HG02588 (cell line): Measurements from ENCODE around the gene WNK3.

ENCODE experiments used
- ATAC-seq: cut with Tn5 transposase; IDR thresholded peaks from one replicate; pipeline ENCODE4 v1.9.1; 2021; ENCODE audit warnings: mild to moderate bottlenecking, moderate library complexity; ENCODE audit not compliant: unreplicated experiment

WNK3 gene

DNA sequence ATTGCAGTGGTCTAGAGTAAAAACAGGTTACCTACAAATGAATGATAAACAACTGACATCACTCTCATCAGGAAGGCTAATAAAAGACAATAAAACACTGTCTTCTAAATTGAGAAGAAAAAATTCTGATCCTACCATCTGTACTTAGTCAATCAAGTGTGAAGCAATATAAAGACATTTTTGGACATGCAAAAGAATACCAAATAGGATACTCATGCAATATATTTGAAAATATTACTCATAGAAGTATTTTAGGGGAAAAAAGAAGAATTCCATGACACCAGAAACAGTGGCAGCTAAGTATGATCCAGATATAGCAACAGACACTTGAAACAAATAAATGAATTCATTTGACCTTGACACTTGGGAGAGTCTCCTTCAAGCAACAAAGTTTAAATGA, 111.0 kb downstream of the WNK3 start:
- no peak for ATAC-seq

DNA sequence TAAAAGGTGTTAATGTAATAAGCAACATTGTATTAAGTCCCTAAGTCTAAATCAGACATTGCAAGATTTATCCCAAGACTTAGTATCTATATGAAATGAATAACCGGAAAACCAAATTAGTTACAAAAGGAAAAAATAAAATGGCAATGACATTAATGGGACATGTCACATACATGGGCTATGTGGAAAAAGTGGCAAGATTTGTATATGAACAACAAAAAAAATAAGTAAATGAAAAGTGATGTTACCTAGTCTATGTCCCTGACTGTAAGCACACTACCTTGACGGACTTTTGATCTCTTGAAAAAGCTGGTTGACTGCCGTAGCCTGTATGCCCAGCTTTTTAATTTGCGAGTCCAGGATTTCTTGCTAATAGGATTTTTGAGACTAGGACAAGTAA, 119.3 kb downstream of the WNK3 start:
- ATAC-seq: no peak

DNA sequence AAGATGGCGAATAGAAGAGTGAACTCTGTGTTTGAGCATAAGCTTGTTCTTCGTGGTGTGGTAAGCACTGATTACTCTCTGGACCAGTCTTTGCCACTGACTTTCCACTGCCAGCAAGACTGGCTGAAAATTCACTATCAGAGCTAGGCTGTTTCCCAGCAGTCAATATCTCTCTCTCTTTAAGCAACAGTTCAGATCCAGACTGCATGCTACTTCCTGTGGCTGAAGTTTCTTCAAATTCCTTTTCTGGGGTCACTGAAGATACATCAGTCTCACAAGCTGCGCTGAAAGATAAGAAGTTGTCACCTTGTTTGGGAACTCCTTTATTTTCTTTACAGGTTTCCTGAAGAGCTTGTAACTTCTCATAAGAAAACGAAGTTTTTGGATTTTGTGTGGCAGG, 120.8 kb downstream of the WNK3 start:
- no peak for ATAC-seq

DNA sequence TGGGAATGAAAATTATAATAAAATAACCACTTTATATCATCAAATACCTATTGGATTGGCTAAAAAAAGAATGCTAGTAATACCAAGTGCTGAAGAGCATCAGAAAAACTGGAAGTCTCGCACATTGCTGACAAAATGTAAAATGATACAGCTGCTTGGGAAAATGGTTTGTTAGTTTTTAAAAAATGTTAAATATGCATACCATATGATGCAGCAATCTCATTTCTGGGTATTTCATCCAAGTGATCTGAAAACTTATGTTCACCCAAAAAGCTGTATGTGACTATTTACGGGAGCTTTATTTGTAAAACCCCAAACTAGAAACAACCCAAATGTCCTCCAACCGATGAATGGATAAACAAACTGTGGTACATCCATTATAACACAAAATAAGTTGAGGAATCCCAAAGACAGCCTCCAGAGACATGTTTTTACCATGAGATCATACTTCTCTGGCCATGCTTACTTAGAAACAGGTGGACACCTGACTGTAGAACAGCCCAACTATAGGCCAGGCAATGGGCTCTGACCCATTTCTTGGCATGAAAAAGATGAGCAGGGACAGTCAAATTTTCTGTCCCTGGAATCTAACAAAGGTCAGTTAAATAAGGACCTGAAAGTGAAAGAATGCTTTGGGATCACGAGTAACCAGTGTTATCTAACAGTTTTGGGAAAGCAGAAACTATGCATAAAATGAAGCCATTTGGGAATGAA, 127.3 kb downstream of the WNK3 start:
- ATAC-seq: no peak

DNA sequence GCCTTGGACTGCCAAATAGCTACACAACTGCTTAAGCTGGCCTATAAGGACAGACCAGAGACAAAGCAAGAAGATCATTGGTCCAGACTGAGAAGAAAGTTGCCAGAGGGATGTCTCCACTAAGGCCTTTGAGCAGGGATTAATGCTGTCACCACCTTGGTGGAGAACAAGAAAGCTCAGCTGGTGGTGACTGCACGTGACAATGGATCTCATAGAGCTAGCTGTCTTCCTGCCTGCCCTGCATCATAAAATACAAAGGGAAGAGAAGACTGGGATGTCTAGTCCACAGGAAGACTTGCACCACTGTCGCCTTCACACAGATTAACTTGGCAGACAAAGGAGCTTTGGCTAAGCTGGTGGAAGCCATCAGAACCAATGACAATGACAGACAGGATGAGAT, 134.3 kb downstream of the WNK3 start:
- no peak for ATAC-seq

DNA sequence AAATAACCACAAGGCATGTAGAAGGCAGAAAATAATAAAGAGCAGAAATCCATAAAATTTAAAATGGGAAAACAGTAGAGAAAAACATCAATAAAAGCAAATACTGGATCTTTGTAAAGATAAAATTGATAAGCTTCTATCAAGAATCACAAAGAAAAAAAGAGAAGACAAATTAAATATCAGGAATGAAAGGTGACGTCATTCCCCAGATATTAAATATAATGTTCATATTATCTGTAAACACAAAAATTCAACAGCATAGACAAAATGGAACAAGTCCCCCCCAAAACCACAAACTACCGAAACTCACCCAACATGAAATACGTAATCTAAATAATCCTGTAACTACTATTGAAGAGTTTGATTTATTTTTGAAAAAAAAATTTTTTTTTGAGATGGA, 144.2 kb downstream of the WNK3 start:
- ATAC-seq: no peak

DNA sequence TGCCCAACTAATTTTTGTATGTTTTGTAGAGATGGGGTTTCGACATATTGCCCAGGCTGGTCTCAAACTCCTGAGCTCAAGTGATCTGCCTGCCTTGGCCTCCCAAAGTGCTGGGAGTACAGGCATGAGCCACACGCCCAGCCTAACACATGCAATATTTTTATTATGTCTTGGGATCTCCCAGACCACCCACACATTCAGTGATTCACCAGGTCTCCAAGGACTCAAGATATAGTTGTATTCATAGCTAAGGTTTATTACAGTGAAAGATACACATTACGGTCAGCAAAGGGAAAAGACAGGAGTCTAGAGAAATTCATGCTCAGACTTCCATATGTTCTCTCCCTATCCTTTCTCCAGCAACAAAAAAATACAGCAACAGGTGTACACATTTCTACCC, 149.3 kb downstream of the WNK3 start:
- ATAC-seq: no peak

DNA sequence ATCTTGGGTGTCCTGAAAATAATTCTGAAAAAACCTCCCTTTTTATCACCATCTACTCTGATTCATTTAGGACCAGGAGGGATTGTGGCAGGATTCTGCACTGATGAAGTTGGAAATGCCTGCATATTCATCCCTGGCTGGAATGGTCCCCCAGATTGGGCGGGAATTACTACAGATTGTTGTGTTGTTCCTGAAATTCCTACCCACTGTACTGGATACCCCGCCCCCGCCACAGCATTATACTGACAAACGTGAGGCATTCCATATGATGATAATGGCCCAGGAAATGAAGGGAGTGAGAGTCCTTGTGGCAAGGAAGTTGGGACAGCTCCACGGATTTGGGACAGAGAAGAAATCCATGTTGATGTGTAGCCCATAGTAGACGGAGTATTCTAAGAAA, 159.6 kb downstream of the WNK3 start:
- no peak for ATAC-seq

DNA sequence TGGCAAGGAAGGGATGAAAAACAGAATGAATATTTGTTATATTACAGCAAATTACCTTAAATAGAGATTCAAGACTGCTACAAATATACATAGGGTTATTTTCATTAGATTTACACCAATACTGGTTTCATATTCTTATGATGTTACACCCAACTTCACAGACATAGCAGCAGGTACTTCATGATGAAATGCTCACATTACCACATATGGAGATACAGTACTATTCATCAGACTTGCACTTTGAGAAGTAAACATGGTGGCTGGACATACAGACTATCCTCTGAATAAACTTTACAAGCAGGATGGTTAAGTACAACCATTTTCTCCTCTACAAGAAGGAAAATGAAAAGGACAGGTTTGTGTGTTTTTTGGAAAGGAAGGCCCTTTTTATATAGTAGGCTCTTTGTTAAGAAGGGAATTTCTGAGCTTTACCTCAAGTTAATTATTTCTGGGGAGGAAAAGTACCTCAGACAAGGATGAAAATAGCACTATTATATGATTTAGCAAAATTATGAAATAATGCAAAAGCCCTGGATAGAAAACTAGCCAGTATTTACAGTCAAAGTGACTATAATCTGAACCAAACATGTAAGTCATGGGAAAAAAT, 162.8 kb downstream of the WNK3 start:
- no peak for ATAC-seq

DNA sequence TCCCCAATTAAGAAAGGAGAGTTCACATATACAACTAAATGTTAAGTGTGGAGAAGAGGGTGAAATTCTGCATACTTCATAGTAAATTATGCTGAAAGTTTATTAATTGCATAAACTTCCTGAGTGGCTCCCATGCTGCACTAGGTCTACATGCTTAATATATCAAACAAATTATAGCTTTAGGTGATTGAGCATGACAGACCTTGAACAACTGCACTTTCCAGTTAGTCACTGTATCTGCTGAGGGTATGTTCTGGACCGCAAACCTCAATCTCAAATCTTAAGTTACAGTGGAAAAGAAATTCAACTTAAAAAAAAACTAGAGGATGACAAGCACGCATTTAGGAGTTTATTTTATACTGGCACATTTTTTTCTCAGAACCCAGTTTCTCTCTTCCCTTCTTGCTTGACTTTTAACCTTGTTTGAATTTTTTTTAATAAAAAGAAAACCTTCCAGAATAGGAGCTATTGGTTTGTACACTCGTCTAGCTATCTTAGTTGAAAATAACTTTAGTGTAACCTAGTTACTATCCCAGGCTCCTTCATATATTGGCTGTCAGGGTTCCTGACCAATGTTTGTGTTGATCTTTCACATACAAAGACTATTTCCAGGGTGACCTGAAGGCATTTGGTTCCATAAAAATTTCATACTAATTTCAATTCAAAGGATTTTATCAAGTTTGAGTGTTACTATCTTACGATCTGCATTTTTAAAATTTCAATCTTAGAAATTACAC, 164.6 kb downstream of the WNK3 start:
- ATAC-seq: no peak

DNA sequence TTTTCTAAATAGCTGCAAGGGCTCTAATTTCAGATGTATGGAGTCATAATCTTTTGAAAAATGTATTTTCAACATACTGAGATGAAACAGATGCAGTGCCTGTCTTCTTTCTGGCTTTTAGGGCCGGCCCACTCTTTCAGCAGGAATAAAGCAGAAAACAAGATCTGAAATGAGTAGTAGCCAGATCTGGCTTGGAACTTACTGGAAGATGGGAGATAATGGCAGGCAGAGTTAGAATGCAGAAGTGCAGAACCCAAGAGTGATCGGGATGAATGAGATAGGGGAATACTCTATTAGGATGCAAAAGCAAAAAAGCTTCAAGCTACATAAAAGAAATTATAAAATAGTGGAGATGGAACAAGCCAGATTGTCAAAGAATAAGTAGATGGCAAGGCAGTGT, 173.4 kb downstream of the WNK3 start:
- no peak for ATAC-seq

DNA sequence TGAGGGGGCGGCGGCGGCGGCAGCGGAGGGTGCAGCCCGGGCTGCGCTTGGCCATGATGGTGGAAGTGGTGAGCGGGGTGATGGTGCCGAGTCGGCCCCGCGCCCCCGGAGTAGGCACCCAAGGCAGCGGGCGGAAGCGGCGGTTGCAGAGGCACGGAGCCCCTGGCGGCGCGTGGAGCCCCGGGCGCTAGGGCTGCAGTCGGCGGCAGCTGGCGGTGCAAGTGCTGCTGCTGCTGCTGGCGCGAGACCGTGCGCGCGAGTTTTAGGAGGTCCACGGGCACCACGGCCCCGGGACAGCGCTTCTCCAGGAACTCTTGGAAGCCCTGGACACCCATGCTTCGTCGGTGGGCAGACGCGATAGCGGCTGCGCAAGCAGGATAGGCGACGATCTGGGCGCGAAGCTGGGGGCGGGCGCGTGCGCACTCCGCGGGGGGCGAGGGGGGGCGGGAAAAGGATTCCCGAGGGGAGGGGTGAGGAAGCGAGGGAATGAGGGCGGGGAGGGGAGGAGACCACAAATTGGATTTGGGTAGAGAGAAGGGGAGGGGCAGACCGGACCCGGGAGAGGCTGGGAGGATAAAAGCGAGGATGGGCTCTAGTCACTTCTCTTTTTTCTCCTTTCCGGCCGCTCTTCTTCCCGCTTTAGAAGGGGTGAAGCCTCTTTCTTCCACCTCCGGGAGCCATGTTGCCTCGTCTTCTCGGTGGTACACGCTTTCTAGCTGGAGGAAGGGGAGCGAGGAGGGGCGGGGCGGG, 174.8 kb downstream of the WNK3 start, which contains the start of gene FAM120C:
Gene FAM120C, minus strand, starts transcription at position 391 of the 750 bp plus-strand sequence. Its CDS starts 56 bp downstream, at position 335.
- peak; percentile 54 for ATAC-seq

DNA sequence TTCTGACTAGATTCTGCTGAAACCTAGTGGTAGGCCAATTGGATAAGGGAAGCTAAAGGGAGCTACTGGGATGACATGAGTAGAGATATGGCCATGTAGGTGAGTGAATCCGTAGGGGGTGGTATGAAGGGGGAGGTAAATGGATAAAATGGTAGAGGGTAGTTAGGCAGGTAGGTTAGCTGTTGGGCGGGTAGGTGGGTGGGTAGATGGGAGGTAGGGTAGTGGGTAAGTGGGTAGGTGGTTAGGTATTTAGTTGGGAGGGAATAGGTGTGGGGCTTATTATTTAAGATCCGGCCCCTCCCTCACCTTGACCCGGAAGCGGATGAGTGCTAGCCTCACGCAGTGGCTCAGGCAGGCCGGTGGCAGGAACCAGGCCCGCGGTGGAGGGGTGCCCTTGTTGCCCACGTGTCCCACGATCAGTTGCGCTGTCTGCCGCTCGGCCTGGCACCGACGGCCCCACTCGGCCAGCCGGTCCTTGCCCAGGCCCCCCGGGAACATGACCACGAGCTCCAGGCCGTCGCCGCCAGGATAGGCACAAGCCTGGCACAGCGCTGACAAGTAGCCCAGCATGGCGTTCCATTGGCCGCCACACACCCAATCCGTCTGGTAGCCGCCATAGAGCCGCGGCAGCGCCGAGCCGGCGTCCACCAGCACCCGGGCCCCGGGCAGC, 175.5 kb downstream of the WNK3 start:
- ATAC-seq: peak; percentile 60

DNA sequence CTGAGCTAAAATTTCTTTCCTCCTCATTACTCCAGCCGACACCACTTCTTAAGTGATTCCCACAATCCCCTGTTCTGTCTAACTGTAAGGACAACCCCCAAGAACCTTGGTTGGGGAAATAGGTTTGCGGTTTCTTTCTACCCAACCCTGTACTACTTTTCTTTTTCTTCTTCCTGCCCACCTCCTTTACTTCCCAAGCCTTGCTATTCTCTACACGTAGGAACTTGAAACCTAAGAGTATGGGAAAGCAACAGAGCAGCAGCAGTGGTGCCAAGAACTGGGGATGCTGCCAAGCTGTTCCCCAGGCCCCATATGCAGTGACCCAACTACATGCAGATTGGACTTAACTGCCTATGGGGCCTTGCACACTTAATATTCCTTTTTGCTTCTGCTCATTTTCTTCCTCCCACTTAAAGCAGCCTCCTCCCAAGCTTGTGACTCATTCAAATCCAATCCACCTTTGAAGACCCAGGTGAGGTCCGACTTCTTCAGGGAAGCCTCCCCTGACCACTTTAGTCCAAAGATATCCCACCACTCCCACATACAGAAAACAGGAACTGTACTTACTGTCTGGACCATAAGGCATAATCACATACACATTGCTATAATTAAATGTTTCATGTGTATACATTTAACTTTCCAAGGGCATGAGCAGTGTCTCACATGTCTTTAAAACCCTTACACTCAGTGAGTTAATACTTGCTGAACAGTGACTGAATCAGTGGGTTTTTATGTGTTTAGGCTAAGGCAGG, 176.5 kb downstream of the WNK3 start:
- ATAC-seq: no peak

DNA sequence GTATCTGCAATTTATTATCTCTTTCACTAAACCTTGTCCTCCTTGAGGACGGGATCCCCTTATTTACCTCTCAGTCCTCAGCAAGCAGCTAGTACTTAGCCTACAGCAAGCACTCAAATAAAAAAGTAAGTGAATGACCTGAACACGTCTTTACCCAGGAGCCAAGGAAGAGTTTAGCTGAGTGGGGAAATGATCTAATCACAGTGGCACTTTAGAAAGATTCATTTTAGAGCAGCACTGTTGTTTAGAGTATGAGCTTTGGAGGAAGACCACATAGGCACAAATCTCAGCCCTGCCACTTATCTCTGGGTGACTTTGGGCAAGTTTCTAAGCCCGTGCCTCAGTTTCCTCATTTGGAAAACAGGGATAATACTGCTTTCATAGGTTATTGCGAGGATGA, 177.4 kb downstream of the WNK3 start:
- no peak for ATAC-seq

DNA sequence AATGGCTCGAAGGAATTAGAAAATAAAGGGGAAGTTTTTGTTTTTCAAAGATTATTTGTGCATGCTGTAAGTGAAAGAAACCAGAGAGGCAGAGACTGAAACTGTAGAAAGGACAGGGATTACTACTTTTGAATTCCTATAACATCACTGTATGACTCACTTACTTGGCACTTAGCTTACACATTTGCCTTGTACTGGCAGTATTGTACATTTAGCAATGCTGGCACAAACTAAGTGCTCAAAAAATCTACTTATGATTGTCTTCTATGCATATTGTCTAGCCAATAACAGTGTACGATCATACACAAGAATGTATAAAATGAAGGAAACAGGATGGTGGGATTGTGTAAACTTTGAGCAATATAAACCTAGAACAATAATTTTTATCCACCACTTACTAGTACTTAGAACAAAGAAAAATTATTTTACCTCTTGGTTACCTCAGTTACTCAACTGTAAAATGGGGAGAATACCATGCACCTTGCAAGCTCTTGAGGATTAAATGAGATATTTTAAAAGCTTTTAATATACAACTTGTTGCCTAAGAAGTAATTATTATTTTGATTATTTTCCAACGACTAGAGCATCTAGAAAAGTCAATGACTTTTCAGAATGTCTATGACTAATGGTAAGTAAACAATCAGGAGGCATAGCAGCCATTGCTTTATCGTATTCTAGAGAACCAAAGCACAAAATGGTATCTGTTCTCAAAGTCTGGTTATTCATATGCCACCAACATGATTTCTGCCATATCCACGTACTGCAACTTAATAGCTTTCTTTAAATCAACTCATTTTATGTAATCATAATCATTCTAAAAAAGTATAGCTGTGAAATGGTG, 179.5 kb downstream of the WNK3 start:
- no peak for ATAC-seq

DNA sequence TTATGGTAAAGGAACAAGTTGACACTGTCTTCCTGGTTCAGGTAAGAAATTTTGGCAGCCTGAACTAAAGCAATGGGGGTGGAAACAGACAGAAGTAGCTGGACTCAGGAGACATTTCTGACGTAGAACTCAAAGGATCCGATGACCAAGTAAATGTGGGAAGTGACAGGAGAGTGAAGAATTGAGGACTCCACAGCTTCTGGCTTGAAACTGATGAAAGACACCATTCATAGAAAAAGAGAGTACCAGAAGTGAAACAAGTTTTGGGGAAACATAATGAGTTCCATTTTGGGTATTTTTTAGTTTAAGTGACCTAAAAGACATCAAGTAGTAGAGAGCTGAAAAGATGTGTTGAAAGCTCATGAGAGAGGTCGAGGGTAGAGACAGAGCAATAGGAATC, 180.5 kb downstream of the WNK3 start:
- no peak for ATAC-seq

DNA sequence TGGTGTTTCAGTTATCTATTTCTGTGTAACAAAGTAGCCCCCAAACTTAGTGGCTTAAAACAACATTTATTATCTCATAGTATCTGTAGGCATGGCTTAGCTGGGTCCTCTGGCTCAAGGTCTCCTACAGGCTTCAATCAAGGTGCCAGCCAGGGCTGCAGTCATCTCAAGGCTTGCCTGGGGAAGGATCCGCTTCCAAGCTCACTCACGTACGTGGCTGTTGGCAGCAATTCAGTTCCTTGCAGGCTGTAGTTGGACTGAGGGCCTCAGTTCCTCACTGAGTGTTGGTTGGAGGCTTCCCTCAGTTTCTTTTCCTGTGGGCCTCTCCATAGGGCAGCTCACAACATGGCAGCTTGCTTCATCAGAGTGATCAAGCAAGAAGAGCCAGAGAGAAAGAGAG, 184.1 kb downstream of the WNK3 start:
- ATAC-seq: no peak

DNA sequence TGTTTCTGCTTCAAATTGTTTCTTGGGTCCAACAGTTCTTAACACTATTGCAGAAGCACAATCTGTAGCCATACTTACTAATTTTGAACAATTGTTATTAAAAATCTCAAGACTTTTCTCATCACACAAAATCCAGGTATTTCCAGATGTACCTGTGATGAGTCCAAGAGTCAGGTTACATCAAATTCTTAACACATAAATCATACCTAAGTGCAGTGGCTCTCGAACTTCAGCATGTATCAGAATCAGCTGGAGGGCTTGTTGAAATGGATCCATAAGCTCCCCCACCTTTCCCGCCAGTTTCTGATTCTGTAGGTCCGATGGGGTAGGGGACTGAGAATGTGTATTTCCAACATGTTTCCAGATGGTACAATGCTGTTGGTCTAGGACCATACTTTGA, 185.4 kb downstream of the WNK3 start:
- ATAC-seq: no peak
